Measurements from ENCODE around the gene ABCA8. TPM values are rescaled to one million over a fixed set of nuclear protein-coding genes. Genes with fewer than 3 reads are reported as not detected.

Gene ABCA8
- total RNA-seq, 1 experiment from 2014 or later: not detected

DNA sequence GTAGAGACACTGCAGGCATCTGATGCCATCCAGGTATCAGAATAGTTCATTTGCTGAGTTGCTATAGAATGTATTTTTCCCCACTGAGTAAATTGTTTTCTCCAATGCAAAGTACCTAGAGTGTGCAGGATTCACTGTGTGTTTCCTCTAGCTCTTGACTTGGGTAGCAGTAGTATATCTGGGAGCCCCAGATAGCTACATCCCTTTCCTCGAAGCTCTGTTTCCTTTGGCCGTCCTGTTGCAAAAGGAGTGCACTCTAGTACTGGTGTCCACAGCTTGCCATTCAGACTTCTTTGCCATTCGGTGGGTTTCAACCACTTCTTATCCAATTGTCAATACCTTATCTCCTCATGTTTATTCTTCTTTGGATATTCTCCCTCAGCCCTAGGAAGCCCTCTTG is 12.8 kb downstream of the ABCA8 start:
- DNase-seq (ENCODE audit: low read depth): no peak

DNA sequence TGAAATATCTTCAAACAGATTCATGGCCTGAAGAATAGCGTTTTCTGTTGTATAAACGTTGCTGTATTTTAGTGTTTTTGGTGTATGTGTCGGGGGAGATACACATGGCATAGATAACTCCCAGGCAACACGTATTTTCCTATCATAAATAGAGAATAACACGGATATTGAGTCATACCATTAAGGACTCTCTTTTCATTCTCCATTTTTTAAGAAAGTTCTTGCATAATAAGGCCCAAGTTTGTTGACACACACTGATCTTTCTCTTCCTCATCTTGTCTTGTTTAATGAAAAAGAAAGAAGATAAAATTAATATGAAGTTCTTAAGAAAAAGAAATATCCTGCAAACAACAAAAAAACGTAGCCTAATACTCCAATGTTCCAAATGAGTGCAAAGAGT is 13.4 kb downstream of the ABCA8 start:
- DNase-seq (ENCODE audit: low read depth): no peak

DNA sequence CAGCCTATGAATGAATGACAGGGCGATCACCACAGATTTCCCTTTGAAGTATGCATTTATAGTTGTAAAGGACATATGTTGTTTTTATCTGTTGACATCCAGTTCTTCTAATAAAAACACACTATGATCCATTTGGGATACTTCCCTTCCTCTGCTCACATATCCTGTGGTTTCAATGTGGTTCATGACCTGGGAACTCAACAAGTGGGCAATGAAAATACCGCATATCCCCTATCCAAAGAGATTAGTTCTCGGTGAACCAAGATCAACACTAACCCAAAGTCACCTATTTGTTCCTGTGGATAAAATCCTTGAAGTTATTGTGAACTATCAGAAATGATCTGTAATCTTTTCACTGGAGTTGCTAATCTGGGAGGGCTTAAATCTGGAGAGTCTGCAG is 16.0 kb downstream of the ABCA8 start:
- DNase-seq (ENCODE audit: low read depth): no peak

DNA sequence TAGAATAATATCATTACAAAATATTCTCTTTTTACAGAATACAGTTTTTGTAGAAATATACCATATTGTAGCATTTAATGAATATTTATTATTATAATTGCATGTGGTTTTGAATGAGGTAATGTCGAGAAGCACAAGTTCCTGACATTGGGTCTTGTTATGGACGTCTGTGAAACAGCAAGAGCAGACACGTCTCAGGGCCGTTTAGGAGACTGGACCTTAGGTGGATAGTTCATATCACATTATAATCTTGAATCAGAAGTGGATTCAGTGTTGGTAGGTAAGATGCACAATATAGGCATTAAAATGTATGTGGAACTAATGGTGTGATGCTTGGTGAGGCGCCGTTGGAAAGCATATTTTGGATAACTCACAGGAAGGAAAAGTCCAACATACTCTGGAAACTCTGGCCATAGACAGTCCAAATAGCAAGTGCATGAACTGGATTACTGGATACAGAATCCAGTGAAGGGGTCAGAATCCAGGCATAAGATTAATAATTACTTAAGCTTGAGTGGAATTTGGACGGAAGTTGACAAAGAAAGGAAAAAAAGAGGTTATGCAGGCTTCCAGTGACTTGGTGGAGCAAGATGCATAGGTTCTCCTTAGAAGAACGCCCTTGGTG is 17.2 kb downstream of the ABCA8 start:
- no peak for DNase-seq (ENCODE audit: low read depth)

DNA sequence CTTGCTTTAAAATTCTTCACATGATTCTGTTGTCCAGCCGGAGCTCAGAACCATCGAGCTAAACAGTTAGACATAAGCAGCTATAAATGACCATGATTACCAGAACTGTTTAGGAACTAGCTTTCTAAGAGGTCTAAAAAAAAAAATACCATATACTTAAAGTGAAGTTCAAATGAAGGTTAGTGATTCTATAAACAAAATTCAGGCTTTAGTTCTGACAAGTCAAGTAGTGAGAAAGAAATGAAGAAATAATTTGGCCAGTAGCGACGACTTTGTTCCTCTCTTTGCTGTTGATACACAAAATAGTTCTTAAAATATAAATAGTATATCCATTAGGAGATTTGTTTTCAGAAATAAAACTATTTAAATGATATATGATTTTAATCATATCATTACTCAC is 27.7 kb downstream of the ABCA8 start:
- DNase-seq (ENCODE audit: low read depth): no peak

DNA sequence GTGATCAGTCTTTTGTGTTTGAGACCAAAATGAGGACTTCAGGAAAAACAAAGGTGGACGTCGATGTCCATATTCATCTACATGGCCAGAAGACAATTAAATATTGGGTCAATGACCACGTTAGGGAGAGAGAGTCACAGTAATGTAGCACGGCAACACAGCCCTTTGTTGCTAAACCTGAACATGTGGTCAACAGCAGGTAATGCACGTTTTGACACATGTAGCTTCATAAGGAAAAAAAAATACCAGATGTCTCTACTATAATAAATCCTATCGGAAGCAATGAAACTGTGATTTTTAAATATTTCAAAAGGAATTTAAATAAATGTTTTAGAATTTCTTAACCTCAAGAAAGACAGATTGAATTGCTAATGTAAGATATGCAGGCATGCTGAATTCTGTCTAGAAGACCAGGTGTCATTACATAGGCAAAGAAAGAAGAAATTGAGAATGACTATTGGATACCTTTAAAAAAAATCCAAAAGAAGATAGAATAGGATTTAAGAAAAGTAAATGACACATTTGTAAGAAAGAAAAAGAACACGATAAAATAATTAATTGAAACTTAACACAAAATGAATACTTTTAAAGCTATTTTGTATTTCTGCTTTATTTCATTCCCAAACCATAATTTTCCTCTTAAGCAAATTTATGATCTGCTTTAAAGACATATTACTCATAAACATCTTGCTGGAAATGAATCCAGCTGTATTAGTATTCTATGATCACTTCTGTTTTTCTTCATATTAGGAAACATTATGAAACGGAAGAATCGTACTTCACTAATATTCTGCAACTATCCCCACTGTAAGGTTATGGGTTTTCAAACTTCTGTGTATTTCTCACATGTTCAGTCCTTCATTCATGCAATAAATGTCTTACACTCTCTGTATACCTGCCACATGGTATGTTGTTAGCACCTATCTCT is 30.1 kb downstream of the ABCA8 start:
- no peak for DNase-seq (ENCODE audit: low read depth)

DNA sequence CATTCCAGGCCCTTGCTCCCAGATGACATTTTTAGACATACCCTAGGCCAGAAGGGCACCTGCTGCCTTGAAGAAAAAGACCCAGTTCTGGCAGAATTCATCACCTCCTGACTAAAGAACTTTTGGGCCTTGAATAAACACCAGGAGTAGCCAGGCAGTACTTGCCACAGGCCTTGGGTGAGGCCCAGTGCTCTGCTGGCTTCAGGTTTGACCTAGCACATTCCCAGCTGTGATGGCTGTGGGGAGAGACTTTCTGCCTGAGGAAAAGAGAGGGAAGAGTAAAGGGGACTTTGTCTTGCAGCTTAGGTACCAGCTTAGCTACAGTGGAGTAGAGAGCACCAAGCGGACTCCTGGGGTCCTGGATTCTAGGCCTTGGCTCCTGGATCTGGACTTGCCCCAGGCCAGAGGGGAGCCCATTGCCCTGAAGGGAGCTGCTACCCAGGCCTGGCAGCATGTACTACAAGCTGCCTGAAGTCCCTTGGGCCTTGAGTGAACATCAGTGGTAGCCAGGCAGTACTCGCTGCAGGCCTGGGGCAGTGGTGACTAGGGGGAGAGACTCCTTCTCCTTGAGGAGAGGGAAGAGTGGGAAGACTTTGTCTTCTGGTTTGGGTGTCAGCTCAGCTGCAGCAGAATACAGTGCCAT is 44.3 kb downstream of the ABCA8 start:
- DNase-seq (ENCODE audit: low read depth): no peak

DNA sequence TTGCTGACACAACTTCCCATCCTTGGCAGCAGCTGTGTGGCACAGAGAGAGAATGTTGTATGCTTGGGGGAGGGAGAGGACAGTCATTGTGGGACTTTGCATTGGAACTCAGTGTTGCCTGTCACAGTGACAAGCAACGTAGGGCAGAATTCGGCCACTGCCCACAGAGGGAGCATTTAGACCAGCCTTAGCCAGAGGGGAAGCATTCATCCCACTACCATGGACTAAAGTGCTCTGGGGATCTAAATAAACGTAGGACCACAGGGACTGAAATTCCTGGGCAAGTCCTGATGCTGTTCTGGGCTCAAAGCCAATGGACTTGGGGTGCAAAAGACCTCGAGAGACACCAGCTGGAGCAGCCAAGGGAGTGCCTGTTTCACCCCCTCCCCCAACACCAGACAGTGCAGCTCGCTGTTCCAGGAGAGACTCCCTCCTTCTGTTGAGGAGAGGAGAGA is 44.9 kb downstream of the ABCA8 start:
- no peak for DNase-seq (ENCODE audit: low read depth)

DNA sequence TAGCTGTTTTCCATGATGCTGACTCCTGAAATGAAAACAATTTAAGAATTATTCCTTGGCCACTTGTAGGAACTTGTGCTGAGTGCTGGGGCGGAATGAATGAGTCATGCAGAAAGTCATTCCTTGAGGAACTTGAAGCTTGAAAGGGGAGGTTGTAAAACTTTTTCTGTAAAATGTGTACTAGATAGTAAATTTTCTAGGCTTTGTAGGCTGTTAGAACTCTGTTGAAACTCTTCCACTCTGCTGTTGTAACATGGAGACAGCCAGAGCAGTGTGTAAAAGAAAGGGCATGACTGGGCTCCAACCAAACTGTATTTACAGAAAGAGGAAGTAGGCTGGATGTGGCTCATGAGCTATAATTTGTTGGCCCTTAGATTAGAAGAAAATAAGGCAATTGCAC is 46.1 kb downstream of the ABCA8 start:
- DNase-seq (ENCODE audit: low read depth): no peak

DNA sequence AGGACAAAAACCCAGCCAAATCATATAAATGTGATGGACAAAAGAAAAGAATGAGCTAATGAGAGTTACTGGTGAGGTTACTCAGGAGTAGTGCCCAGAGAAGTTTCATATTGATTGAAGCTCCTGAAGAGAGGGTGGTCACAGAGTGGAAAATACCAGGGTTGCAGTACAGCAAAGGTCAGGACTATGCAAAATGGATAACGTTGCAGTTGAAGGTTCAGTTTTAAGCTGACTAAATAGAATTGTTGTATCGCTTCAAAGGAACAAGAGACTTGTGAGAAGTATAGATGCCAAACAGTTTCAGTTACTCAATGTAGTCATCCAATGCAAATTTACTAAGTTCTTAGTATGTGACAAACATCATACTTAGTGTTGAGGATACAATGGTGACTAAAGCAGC is 47.1 kb downstream of the ABCA8 start:
- no peak for DNase-seq (ENCODE audit: low read depth)

DNA sequence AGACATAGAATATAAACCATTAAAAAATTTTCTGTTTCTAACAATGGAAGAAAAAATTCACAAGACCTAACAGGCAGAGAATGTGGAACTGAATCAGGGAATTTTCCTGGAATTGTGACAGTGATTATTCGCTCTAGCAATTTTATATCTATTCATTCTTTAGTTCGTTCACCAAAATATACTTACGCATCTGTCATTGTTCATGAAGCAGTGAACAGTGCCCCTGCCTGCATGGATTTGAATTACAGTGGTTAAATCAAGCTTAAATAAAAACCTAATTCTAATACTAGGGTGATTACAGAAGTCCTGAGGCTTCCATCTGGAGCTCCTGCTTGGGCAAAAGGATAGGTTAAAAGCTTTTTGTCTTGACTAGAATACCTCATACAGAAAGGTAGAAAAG is 48.6 kb downstream of the ABCA8 start:
- DNase-seq (ENCODE audit: low read depth): no peak

DNA sequence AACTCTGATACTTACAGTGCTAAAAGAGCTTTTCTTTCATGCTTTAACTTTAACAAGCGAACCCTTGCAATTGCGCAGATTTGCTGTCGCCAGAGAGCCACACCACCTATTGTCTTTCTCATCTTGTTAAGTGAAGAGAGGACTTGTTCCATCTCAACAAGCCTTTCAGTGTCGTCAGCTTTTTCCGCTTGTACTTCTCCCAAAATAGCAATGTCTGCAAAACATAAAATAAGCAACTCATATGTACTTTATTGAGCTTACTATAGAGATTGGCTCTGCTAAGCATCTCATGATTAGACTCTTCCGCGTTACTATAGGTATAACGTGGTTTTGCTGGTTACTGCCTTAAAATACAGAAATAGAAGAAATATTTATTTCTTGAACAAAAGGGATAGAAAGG is 51.9 kb downstream of the ABCA8 start:
- no peak for DNase-seq (ENCODE audit: low read depth)

DNA sequence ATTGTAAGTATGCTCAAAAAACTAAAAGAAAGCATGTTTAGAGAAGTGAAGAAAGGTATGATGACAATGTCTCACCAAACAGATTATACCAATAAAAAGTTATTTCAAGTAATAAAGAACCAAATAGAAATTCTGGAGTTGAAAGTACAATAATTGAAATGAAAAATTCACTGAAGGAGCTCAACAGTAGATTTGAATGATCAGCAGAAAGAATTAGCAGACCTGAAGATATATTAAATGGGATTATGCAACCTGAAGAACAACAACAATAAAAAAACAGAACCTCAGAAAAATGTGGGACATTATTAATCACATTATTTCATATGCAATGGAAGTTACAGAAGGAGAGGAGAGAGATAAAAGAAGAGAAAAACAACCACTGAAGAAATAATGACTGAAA is 57.6 kb downstream of the ABCA8 start:
- no peak for DNase-seq (ENCODE audit: low read depth)

DNA sequence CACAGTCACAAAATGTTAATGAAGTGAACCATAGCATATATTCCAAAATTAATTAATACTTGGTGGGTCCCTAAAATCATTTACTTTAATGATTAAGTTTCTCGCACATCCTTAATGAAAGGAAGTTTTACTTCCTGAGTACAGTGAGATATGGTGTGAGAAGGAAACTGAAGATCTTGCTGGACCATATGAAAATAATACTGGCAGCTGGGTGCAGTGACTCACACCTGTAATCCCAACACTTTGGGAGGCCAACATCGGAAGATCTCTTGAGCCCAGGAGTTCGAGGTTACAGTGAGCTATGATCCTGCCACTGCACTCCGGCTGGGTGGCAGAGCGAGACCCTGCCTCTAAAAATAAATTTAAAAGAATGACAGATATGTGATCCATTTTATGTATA is 62.5 kb downstream of the ABCA8 start:
- DNase-seq (ENCODE audit: low read depth): no peak

DNA sequence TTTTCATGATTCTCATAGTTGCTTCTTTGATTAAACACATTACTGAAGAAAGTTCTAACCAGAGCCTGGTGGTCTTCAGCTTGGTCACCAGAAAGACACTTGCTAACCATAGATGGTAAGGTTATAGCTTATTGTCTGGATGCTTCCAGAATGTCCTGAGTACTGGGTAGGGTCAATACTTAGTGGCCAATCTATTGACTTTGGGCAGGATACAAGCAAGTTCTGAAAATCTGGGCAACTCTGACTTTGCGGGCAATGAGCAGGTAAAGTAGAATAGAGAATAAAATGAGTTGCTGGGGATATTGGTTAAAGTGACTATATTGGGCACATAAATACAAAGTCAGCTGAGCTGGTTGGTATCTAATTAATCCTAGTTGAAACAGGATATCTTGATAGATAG is 63.0 kb downstream of the ABCA8 start:
- no peak for DNase-seq (ENCODE audit: low read depth)

DNA sequence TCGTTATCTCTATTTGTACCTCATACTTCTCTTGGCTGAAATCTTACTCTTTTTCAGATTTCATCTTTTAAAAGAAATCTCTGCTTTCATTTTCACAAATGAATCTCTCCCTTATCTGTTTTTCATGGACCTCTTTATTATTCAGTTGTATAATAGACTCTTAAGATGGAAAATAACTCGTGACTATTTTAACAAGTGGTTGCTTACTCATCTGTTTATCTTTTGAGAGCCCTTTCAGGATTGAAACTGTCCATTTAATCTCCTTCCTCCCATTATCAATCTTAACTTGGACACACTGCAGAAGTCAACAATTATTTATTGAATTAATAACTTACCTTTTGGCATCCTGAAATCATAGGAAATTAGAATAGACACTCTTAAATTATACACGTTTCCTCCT is 68.8 kb downstream of the ABCA8 start:
- no peak for DNase-seq (ENCODE audit: low read depth)

DNA sequence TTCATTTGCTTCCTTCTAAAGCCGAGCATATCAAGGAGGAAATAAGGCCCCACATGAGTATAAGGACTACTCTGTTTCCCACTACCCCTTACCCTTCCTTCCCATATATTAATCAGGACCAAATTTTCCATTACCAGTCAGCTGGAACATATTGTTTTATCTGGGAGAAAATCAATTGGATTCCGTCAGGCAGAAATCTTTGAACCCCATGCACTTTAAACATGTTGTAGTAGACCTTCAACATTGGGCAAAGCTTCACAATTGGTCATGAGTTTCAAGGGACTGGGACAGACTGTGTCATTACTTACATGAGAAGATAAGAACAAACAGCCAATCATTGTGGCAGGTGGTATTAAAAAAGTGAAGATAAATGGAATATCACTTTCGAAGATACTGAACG is 70.3 kb downstream of the ABCA8 start:
- no peak for DNase-seq (ENCODE audit: low read depth)

DNA sequence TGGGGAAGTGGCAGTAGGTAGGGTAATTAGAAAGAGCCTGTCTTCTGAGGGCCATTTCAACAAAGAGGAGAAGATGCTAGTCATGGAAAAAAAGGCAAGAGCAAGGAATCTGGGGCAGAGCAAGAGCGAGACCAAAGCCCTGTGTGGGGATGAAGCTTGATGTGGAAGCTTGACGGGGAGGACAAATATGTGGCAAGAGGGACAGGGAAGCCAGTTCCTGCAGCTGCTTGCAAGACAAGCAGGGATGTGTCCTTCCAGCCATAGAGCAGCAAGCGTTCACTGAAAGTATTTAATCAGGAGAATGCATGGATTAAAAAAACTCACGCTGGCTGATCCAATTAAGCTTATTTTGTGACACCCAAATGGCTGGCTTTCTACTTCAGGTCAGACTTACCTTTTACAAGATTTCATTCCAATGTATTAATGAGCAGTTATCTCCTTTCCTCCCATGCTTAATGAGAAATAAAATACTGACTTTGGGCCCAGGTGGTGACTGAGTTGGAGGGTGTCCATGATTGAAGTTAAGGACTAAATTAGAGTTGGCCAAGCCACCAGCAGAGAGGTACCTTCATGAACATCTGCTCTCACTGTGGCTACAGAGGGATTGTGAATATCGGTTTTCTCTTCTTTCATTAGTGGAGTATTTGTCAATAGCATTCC is 76.8 kb downstream of the ABCA8 start:
- no peak for DNase-seq (ENCODE audit: low read depth)

DNA sequence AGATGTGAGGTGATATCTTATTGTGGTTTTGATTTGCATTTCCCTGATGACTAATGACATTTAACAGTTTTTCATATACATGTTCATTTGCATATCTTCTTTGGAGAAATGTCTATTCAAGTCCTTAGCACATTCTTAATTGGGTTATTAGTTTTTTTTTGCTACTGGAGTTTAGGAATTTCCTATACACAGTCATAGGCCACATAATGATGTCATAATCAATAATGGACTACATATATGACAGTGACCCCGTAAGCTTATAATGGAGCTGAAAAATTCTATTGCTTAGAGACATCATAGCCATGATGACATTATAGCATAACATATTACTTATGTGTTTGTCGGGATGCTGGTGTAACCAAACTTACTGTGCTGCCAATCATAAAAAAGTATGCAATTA is 83.7 kb downstream of the ABCA8 start:
- DNase-seq (ENCODE audit: low read depth): no peak

DNA sequence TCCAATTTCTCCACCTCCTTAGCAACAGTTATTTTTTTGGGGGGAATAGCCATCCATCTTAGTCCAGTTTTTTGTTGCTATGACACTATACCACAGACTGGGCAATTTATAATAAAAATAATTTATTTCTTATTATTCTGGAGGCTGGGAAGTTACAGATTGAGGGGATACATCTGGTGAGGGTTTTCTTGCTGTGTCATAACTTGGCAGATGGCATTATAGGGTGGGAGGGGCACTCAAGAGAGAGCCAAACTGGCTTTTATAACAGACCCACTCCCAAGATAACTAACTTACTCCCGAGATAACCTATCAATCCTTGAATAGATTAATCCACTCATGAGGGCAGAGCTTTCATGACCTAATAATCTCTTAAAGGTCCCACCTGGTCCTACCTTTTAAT is 84.2 kb downstream of the ABCA8 start:
- no peak for DNase-seq (ENCODE audit: low read depth)

DNA sequence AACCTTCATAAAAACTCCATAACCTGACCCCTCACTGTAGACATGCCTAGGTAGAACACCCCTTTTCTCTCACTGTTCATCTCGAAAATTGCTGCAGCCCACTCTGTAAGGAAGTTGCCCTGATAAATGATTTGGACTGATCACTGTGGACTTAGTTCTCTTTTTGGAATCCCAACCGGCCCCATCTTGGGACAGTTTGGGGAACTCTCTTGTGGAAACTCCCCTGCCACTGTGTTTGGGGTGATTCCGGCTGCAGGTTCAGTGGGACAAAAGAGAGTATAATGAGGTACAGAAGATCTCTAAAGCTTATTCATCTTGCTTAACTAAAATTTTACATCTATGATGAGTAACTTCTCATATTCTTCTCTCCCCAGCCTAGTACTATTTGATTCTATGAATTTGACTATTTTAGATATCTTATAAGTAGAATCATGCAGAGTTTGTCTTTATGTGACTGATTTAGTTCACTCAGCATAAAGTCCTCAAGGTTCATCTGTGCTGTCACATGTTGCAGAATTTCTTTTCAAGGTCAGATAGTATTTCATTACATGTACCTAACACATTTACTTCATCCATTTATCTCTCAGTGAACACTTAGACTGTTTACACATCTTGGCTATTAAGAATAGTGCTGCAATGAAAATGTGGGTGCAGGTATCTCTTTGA is 84.9 kb downstream of the ABCA8 start:
- DNase-seq (ENCODE audit: low read depth): no peak

DNA sequence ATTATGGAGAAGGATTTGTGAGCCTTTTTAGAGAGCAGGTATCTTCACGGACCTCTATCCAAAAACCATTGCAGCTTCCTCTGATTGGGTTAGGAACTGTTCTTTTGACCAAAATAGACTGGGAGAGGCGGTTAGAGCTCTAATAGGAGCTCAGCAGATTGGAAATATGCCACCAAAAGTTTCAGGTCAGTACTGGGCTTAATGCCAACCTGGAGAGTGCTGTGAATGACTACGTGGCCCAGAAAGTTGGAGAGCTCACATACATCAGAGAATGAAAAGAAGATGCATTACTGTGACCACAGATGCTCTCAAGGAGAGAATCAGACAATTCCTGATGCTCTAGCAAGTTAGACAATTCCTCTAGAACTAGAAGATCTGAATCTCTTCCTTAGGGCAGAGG is 86.5 kb downstream of the ABCA8 start:
- DNase-seq (ENCODE audit: low read depth): no peak
